Measurements from ENCODE around the gene YIPF5.

YIPF5 gene

DNA sequence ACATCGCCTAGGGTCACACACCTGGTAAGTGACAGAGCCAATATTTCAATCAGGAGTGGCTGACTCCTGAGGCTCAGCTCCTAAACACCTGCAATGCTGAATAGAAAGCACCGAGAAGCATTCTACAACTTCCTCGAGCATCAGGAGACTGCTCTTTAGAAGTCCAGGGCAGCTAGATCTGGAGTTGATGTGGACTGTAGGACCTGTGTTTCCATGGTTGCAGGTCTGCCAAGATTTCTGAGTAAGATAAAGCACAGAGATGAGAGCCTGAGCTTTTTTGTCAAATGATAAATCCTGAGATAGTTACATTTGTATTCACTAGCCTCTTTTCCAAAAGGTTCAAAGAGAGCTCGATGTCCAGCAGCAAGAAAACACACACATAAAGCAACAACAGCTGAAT lies 43.8 kb downstream of the YIPF5 start:
- no peak for DNase-seq (ENCODE audit: low spot score)

DNA sequence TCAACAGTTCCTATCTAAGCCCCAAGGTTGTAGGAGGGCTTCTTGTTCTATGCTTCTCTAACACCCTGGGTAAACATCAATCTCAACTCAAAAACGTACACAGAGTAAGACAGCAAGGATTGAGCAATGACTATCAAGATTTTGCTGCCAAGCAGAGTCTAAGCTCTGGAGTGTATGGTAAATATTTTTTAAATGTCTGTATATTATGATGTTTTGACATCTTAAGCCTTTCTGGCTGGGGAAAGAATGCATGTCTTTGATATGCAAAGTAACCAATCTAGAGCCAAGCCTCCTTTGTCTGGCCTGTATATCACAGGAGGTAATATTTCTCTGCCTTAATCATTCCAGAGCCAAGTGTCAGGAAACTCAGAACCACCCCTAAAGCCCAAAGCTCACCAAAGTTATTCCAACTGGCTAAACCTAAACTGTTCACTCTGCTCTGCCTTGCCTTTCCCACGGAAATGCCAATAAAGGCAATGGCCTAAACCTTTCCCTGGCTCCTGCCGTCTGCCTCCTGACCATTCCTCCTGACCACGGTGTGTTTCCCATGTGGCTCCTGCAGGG lies 45.2 kb downstream of the YIPF5 start:
- TF ChIP-seq, protein P1, sequence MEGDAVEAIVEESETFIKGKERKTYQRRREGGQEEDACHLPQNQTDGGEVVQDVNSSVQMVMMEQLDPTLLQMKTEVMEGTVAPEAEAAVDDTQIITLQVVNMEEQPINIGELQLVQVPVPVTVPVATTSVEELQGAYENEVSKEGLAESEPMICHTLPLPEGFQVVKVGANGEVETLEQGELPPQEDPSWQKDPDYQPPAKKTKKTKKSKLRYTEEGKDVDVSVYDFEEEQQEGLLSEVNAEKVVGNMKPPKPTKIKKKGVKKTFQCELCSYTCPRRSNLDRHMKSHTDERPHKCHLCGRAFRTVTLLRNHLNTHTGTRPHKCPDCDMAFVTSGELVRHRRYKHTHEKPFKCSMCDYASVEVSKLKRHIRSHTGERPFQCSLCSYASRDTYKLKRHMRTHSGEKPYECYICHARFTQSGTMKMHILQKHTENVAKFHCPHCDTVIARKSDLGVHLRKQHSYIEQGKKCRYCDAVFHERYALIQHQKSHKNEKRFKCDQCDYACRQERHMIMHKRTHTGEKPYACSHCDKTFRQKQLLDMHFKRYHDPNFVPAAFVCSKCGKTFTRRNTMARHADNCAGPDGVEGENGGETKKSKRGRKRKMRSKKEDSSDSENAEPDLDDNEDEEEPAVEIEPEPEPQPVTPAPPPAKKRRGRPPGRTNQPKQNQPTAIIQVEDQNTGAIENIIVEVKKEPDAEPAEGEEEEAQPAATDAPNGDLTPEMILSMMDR (IDR thresholded peaks at IDR 0.05; ENCODE audit: extremely low read depth, insufficient read depth, missing control alignments): no peak
- DNase-seq (ENCODE audit: low spot score): no peak
- in situ Hi-C loops (cut with MboI; ENCODE audit: low pct_unique_long_range_greater_than_20kb, low sequenced_read_pairs, unreplicated experiment): no loop called here

More for the DNA sequence above, 43.8 kb downstream of the YIPF5 start:
- TF ChIP-seq, protein P1 (IDR thresholded peaks at IDR 0.05; ENCODE audit: extremely low read depth, insufficient read depth, missing control alignments): no peak
- in situ Hi-C loops (cut with MboI; ENCODE audit: low pct_unique_long_range_greater_than_20kb, low sequenced_read_pairs, unreplicated experiment): no loop called here

DNA sequence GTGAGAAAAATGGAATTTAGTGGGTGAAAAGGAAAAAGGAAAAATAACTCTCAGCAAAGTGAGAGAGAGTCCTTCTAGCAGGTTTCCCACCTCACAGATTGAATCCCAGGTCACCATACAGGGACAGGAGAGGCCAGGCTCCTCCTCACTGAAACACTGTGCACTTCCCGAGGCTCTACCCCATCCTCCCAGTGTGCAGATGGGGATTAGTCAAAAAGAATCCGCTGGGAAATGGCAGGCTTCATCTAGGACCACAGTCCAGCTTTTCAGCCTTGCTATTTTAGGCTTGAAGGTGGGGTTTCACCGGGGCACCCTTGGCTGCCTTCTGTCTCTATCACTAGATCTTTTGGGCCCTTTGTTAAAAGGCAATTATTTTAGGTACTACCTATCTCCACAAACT lies 47.8 kb downstream of the YIPF5 start:
- in situ Hi-C loops (cut with MboI; ENCODE audit: low pct_unique_long_range_greater_than_20kb, low sequenced_read_pairs, unreplicated experiment): no loop called here
- DNase-seq (ENCODE audit: low spot score): no peak

DNA sequence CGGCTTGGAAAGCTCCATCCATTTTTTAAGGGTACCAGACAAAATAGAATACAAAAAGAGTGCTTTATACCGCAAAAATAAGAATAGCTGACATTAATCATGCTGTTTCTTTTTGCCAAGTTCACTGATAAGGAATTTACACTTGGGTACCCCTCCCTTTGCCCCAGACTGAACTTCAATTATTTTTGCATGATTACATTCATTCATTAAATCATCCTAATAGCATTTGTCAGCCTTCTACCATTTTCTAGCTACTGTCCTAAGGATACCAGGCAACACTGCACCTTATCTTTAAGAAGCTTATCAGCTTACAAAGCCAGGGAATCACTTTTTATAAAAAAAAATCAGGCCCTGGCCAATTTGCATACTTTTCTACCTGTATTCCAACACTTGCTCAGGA lies 48.4 kb downstream of the YIPF5 start:
- in situ Hi-C loops (cut with MboI; ENCODE audit: low pct_unique_long_range_greater_than_20kb, low sequenced_read_pairs, unreplicated experiment): no loop called here
- DNase-seq (ENCODE audit: low spot score): no peak
- TF ChIP-seq, protein P1 (IDR thresholded peaks at IDR 0.05; ENCODE audit: extremely low read depth, insufficient read depth, missing control alignments): no peak

More for the DNA sequence above, 47.8 kb downstream of the YIPF5 start:
- TF ChIP-seq, protein P1 (IDR thresholded peaks at IDR 0.05; ENCODE audit: extremely low read depth, insufficient read depth, missing control alignments): no peak

DNA sequence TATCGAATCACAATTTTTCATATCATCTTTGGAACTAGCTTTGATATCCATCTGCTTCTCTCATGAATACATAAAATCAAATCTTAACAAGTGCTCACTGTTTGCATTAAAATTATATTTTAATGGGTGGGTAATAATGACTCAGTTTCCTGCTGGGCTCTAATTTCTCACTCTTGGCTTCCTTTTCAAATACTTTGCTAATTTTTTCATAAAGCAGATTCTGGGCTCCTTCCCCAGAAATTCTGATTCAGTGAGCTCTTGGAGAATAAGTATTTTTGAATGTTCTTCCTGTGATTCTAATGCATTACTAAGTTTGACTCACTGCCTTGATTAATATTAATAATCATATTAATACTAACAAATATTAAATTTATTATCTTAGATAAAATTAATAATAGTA lies 48.9 kb downstream of the YIPF5 start:
- TF ChIP-seq, protein P1 (IDR thresholded peaks at IDR 0.05; ENCODE audit: extremely low read depth, insufficient read depth, missing control alignments): no peak
- DNase-seq (ENCODE audit: low spot score): no peak
- in situ Hi-C loops (cut with MboI; ENCODE audit: low pct_unique_long_range_greater_than_20kb, low sequenced_read_pairs, unreplicated experiment): no loop called here

DNA sequence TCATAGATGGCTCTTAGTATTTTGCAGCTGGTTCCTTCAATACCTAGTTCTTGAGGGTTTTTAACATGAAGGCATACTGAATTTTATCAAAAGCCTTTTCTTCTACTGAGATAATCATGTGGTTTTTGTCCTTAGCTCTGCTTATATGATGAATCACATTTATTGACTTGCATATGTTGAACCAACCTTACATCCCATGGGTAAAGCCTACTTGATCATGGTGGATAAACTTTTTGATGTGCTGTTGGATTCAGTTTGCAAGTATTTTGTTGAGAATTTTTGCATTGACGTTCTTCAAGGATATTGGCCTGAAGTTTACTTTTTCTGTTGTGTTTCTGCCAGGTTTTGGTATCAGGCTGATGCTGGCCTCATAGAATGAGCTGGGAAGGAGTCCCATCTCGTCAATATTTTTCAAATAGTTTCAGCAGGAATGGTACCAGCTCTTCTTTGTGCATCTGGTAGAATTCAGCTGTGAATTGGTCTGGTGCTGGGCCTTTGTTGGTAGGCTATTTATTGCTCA lies 49.7 kb downstream of the YIPF5 start:
- in situ Hi-C loops (cut with MboI; ENCODE audit: low pct_unique_long_range_greater_than_20kb, low sequenced_read_pairs, unreplicated experiment): no loop called here
- TF ChIP-seq, protein P1 (IDR thresholded peaks at IDR 0.05; ENCODE audit: extremely low read depth, insufficient read depth, missing control alignments): no peak
- no peak for DNase-seq (ENCODE audit: low spot score)

All from GM13977 (cell line).